ENCODE data around the gene NUP98.
"Not testable (repeated sequence)": the region's sequence is repeated elsewhere in the genome, so short reads cannot be mapped to it uniquely, and the experiment has no call there.

NUP98 gene

DNA sequence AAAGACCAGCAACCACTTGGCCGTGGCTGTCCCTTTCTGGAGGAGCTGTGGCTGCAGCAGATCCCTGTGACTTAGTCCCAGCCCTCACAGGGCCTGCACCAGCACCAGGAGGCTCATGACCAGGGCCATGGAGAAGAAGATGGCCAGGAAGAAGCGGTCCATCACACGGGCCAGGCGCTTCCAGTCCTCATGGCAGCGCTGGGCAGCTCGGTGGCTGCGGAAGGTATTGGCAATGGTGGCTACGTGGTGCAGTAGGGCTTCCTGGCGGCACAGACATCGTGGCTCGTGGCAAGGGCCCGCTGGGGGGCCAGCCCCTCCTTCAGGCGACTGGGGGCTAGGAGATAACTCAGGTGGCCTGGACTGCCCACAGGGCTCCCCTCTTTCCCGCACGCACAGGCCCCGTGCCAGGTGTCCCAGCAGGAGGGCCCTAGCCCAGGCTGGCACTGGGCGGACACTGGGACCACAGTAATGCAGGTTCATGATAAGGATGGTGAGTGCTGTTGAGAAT is 131.3 kb downstream of the NUP98 start:
- DNase-seq: no peak

DNA sequence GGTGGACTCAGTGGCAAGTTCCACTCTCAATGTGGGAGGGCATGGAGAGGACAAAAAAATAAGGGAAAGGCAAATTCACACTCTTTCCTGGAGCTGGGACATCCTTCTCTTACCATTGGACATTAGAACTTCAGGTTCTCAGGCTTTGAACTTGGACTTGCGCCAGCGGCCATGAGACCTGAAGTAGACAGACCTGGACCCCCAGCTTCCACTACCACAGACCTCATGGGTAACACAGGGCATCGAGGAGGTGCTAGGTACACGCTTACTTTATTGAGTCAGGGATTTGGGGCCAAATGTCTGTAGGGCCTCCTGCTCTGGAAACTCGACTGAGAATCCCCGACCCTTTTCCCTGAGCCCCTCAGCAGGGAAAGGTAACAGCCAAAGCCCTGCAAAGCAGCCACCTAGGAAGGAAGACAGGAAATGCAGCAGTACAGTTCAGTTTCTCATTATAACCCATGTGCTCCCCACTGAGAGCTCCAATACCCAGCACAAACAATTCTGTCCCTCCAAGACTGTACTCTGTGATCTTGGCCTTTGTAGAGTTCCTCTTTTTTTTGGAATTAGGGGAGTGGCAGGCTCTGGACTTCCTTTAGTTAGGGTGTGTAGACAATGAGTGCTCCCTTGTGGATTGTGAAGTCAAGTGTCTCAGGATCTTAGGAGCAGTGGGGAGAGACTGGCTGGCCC is 131.9 kb downstream of the NUP98 start:
- DNase-seq: no peak

DNA sequence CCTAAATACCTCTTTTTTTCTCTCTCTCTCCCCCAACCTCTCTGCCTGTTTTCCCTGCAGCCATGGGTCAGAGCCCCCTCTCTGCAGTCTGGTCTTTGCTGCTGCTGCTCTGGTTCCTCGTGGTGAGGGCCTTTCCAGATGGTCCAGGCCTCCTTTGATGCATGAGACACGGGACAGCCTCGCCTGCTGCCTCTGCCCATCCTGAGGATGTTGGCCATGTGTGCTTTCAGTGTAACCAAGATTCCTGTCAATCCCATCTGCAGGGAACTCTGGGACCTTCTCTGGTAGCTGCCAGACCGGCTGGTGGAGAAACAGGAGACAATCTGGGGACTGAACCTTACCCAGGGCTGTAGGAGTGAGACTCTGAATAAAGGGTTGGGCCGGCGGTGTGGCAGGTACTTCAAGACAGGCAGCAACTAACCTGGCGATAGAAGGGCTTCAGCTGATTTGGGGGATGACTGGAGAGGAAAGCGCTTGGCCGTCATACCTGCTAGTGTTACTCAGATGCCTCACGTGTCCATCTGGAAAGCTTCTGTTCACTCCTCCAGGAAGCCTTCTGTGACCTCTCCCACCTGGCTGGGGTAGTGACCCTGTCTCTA is 133.2 kb downstream of the NUP98 start:
- no peak for DNase-seq

DNA sequence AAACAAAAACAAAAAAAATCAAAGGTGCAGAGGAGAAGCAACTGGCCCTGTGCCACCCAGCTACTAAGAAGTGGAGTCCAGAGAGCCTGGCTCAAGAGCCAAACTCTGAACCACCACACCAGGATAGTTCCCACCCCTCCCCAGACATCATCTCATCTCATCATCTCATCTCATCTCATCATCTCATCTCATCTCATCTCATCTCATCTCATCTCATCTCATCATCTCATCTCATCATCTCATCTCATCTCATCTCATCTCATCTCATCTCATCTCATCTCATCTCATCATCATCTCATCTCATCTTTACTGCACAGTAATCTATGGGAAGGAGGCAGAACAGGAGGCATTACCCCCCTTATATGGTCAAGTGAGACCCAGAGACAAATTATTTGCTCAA is 134.5 kb downstream of the NUP98 start:
- DNase-seq: no peak

DNA sequence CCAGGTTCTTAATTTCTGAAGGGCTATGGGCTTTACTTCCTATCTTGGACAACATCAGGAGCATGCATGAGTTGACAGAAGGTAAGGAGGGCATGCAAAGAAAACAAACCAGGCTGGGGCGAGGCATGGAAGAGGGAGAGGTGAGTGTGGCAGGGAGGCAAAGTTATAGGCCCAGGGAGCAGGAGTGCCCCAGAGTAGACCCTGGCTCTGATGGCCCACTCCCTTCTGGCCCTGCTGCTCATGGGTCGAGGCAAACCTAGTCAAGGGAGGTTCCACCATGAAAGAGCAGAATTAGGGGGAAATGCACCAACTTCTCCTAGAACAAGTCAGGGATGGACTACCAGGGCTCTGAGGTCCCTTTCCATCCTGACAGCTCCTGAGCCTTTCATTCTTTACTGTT is 136.4 kb downstream of the NUP98 start:
- DNase-seq: no peak

DNA sequence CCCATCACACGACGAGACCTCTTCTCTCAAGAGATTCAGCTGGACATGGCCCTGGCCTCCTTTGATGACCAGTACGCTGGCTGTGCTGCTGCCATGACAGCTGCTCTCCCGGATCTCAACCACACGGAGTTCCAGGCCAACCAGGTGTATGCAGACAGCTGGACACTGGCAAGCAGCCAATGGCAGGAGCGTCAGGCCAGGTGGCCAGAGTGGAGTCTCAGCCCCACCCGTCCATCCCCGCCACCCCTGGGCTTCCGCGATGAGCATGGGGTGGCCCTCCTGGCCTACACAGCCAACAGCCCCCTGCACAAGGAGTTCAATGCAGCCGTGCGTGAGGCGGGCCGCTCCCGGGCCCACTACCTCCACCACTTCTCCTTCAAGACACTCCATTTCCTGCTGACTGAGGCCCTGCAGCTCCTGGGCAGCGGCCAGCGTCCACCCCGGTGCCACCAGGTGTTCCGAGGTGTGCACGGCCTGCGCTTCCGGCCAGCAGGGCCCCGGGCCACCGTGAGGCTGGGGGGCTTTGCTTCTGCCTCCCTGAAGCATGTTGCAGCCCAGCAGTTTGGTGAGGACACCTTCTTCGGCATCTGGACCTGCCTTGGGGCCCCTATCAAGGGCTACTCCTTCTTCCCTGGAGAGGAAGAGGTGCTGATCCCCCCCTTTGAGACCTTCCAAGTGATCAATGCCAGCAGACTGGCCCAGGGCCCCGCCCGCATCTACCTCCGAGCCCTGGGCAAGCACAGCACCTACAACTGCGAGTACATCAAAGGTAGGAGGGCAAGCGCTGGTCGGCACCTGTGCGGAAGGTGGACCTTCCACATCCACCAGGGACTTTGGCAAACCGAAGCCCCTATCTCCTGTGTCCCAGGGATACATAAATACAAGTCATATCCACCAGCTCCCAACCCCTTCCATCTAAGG is 137.5 kb downstream of the NUP98 start:
- DNase-seq: no peak

DNA sequence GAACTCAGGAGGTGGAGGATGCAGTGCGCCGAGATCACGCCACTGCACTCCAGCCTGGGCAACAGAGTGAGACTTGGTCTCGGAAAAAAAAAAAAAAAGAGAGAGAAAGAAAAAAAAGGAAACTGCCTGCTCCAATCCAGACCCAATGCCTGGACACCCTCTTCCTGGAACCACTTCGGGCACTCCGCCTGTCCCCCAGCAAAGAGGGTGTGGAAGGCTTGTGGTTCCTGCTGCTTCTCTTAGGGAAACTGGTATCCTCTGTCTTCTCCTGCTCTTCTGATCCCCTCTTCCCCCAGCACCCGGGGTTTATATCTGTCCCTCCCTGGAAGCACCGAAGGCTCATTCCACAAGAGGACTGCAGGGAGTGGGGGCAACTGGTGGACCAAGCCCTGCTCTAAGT is 139.1 kb downstream of the NUP98 start:
- DNase-seq: no peak

DNA sequence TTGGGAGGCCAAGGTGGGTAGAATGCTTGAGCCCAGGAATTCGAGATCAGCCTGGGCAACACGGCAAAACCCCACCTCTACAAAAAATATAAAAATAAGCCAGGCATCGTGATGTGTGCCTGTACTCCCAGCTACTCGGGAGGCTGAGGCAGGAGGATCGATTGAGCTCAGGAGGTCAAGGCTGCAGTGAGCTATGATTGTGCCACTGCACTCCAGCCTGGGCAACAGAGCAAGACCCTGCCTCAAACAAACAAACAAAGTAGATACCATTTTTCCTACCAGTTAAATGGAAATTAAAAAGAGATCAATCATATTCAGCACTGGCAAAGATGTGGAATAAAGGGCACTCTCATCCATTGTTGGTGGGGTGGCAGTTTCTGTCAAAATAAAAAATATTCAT is 140.0 kb downstream of the NUP98 start:
- DNase-seq: not testable (repeated sequence)

DNA sequence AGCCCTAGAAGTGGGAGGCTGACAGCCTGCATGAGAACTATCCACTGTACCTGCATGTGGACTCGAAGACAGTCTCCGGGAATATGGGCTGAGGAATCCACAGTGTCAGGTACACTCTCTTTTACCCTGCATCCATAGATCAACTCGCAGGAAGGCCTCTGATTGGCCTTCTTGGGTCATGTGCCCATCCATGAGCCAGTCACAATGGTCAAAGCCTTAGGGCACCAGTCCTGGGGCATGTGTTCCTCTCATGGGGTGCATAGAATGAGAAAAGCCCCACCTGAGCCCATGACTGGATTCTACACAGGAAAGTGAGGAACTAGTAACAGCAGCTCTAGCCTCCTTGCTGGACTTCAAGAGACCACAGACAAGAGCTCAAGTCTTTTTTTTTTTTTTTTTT is 141.8 kb downstream of the NUP98 start:
- DNase-seq: no peak

DNA sequence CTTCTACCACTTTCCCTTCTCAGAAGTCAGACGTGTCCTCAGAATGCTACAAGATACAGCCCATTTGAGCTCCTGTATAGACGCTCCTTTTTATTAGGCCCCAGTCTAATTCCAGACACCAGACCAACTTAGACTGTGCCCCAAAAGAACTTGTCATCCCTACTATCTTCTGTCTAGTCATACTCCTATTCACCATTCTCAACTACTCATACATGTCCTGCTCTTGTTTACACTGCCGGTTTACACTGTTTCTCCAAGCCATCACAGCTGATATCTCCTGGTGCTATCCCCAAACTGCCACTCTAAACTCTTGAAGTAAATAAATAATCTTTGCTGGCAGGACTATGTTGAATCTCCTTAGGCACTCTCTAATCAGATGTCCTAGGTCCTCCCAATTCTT is 144.8 kb downstream of the NUP98 start:
- not testable (repeated sequence) for DNase-seq

DNA sequence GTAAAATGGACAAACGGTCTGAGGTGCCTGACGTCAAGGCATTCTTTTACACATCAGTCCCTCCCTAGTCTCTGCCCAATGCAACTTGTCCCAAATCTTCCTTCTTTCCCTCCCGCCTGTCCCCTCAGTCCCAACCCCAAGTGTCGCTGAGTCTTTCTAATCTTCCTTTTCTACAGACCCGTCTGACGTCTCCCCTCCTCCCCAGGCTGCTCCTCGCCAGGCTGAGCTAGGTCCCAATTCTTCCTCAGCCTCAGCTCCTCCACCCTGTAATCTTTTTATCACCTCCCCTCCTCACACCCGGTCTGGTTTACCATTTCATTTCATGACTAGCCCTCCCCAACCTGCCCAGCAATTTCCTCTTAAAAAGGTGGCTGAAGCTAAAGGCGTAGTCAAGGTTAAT is 148.0 kb downstream of the NUP98 start:
- DNase-seq: not testable (repeated sequence)

DNA sequence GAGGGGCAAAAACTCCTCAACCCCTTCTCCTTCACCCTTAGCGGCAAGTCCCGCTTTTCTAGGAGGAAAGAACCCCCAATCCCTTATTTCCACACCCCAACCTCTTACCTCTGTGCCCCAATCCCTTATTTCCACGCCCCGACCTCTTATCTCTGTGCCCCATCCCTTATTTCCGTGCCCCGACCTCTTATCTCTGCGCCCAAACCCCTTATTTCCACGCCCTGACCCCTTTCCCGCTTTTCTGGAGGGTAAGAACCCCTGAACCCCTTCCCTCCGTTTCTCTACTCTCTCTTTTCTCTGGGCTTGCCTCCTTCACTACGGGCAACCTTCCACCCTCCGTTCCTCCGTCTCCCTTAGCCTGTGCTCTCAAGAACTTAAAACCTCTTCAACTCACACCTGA is 148.5 kb downstream of the NUP98 start:
- DNase-seq: not testable (repeated sequence)

DNA sequence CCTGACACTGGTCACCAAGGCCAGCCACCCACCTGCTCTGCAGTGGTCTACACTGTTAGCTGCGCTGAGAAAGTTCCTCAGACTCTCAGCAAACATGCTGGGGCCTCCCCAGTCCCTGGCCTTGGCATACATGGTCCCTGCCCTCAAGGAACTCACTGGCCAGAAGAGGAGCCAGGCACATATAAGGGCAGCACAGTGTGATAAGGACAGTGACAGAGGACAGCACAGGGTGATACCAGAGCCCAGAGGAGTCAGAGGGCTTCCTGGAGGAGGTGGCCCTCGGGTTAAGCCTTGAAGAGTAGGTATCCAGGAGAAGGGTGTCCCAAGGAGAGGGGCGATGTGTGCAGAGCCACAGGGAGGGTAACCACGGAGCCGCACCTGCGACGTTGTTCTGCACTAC is 151.8 kb downstream of the NUP98 start:
- no peak for DNase-seq

DNA sequence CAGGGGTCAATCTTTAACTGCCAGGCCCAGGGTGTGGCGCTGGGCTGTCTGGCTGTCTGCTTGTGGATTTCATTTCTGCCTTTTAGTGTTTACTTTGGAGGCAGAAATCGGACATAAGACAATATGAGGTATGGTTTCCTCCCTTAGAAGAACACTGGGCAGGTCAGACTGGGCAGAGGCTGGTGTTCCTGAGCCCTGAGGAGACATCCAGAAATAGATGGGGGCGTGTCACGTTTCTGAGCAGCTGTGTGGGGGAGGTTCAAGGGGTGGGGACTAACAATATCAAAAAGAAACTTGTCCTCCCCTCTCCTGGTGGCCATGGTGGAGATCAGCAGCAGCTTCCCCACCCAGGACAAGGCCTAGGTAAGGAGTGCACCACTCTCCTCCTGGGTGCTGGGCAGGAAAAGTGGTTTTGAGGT is 152.5 kb downstream of the NUP98 start, which contains the start of gene ART1:
Gene ART1 (plus strand): TSS at position 312 of the 419 bp plus-strand sequence. CDS start 14,086 bp downstream, outside the sequence.
- DNase-seq: no peak

DNA sequence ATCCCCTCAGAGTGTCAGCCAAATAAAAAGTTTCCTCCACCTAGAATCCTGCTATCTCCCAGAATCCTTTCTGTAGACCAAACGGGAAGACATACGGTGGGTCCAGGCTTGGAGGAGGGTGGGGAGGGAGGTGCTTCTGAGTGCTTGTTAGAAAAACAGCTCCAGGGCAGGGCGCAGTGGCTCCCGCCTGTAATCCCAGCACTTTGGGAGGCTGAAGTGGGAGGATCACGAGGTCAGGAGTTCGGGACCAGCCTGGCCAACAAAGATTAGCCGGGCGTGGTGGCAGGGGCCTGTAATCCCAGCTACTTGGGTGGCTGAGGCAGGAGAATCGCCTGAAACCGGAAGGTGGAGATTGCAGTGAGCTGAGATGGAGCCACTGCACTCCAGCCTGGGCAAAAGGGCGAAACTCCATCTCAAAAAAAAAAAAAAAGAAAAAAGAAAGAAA is 154.2 kb downstream of the NUP98 start:
- DNase-seq: not testable (repeated sequence)

DNA sequence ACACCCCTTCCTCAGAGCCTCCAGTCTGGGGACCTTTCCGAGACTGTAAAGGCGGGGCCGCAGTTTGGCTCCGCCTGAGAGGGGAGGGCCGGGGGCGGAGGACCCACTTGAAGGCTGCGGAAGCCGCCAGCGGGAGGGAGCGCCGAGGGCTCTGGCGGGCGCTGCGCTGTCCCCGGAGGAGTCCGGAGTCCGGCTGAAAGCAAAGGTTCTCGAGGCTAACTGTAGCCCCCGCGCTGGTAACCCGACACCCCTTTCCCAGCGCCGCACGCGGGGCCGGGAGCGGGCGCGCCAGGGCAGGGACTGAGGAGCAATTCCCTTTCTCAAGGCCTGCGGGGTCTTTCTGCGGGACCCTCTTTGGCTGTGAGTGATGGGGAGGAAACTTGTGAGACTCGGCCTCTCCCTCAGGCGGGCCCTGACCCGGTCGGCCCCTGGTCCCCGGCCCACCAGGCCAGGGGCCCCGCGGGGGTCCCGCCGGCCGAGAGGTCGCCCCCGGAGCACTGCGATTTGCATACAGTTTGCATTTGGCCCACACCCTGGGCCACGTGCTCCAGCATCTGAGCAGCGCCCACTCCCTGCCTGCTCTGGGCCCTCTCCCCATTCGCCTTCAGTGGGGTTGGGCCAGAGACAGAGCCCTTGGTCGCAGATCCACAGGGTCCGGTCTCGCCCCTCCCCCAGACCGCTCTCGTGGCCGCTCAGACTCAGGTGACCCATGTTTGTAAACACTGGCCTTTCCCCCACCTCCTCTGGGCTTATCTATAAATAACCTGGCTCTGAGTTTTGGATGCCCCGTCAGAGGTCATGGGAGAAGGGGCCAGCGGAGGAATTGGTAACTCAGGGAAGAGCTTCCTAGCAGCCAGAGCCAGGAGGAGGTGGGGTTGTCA is 155.0 kb downstream of the NUP98 start:
- DNase-seq: no peak

DNA sequence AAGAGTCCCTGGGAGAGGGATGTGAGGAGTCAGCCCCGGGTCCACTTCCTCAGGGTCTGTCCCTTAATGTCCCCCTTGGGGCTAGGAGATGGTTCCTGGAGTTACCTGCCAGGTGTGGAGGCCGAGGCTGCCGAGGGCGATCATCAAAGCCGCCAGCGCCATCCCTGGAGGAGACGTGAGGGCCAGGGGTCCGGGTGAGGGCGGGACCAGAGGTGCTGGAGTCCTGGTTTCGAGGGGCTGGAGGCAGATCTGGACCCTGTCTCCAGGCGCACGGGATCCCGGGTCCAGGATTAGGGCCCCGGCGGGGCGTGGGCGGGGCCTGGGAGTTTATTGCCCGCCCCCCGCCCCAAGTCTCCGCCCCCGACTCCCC is 155.7 kb downstream of the NUP98 start, which contains the start of gene ART5:
Gene ART5 (minus strand): TSS at position 292 of the 370 bp plus-strand sequence. CDS start 130 bp downstream, at position 162.
- no peak for DNase-seq

DNA sequence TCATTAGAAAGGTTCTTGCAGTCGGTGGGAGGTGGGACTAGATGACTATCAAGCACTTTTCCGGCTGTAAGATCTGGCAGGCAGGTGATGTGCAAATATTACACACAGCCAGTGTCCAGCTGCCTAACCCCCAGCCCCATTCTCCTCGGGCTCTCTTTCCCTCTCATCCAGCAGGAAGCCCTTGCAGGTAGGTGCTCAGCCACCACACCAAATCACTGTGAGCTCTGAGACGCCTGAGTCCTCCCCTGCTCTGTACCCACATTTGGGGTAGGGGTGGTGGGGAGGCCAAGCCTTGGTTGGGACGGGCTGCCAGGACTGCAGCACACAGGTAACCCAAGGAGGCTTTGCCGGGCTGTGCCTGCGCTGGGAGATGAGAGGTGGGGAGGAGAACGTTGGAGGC is 156.2 kb downstream of the NUP98 start:
- DNase-seq: no peak

DNA sequence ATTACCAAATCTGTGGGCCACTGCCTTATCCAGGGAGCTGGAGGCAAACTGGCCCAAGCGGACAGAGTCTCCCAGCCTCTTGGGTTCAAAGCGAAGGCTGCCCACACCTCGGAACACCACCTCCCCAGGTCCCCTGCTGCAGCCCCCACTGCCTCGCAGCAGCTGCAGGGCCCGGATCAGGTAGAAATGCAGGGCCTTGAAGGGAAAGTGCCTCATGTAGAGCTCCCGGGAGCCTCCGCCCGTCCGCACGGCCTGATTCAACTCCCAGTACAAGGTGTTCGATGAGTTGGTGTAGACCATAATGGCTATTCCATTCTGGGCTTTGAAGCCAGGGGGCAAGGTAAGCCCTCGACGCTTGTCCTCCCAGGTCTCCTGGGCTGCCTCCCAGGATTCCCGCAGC is 157.5 kb downstream of the NUP98 start:
- DNase-seq: no peak

DNA sequence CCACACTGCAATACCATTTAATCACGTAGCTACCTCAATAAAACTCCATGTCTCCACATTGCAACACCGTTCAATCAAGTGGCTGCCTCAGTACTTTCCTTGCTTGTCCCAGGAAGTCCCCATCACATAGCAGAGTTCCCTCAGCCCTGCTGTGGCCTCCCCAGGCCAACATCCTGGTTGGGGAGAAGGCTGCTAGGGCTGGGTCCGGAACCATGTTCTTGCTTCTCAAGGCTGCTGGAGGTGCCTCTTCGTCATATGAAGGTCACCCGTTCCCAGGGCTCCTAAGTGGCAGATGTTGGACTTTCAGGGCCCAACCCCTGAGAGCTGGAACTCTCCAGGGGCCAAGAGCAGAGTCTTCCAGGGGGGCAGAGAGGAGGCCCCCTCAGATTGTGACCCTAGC is 158.8 kb downstream of the NUP98 start:
- DNase-seq: no peak

DNA sequence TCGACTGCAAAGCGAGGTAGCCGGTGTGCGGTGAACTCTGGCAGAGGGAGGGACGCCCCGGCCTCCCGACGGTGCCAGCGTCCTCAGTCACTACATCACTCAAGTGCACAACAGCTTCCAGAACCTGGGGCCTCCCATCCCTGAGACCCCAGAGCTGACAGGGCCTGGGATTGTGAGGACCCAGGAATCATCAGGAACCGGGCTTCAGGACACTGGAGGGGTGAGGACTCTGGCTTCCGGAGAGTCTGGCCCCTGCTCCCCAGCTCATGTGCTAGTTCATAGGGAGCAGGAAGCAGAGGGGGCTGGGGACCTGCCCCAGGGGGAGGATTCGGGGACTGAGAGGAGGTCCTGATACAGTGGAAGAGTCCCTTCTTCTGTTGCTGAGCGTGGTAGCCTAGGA is 160.2 kb downstream of the NUP98 start:
- DNase-seq: no peak

DNA sequence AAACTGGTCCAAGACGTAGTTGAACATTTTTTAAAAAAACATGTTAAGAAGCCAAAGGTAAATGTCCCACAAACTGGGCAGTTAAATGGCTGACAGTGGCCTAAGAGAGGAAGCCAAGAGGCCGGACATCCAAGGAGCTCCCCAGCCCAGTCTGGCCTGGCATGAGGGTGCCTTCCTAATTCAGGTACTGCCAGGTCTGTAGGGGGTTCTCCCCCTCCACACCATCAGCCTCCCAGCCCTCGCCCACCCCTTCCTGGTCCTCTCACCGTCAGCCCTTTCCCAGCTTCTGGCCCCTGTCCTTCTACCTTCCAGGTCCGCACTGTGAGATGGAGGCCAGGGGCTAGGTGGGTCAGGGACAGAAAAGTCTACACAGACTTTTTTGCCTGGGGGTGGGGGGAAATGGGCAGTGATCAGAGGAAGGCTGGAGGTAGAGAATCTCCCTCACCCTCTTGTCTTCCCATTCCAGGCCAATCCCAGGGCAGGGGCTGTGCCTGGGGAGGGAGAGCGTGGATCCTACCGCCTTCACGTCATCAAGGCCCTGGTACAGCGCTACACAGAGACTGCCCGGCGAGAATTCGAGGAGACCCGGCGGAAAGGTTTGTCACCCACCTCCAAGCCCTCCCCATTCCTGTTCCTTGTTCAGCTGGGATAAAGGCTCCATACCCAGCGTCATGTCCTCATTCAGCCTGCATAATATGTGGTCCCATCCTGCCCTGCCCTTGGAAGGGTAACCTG is 161.5 kb downstream of the NUP98 start:
- DNase-seq: no peak

All from NCI-H1436 treated with DMSO at 0.1 percent for 48 hours (cell line).